Measurements from ENCODE around the gene PTGFRN. TPM values are rescaled to one million over a fixed set of nuclear protein-coding genes. Genes with fewer than 3 reads are reported as not detected.

PTGFRN gene
- total and polyA plus RNA-seq, 7 donors, result 0.79 to 8.1 (median 2.3) TPM

DNA sequence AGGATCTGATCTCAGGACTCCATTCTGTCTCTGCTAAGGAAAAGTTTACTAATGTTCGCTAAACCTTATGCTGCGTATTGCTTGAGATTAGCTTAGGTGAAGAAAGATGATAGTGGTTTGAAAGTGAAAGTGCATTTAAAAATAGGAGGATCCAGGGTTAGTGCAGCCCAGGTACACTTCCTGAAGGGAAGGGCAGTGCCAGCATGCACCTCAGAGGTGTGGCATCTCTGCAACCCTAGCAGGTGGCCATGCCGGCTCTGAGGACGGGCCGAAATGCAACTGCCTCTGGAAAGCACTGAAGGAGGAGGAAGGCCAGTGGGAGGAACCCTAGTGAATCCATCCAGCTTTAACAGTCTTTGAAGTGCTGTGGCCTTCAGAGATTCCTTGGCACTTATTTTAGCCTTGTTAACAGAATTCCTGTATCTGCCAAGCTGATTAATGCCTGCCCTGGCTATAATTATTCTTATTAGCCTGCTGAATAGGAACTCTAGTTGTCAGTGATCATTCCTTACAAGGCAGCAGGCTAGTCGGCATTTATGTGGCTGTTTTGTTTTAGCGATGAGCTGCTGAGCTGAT lies 5.5 kb downstream of the PTGFRN start:
- no peaks in the 10 kb centered on the region for H3K36me3 ChIP-seq (ENCODE audit: insufficient read depth in 1 of 2, low read depth in 1 of 2)
- TF ChIP-seq, protein P1, sequence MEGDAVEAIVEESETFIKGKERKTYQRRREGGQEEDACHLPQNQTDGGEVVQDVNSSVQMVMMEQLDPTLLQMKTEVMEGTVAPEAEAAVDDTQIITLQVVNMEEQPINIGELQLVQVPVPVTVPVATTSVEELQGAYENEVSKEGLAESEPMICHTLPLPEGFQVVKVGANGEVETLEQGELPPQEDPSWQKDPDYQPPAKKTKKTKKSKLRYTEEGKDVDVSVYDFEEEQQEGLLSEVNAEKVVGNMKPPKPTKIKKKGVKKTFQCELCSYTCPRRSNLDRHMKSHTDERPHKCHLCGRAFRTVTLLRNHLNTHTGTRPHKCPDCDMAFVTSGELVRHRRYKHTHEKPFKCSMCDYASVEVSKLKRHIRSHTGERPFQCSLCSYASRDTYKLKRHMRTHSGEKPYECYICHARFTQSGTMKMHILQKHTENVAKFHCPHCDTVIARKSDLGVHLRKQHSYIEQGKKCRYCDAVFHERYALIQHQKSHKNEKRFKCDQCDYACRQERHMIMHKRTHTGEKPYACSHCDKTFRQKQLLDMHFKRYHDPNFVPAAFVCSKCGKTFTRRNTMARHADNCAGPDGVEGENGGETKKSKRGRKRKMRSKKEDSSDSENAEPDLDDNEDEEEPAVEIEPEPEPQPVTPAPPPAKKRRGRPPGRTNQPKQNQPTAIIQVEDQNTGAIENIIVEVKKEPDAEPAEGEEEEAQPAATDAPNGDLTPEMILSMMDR (IDR thresholded peaks at IDR 0.05), result no peak
- 37 to 53% (median 40%) methylated on average over 7 of the region's 7 CpGs for WGBS, 3 donors
- intact Hi-C loops (cut with DNase I), result no loop called here
- DNase-seq (no peak), ATAC-seq (peak in 1 of 4 donors; percentile 39)
- H3K27ac ChIP-seq, result no peak overlapping the region
- no peaks in the 10 kb centered on the region for H3K9me3 ChIP-seq
- no peak overlapping the region for H3K4me3 ChIP-seq
- peaks cover 0 to 56% (median 2%) of the 10 kb centered on the region in 3 donors for H3K27me3 ChIP-seq (ENCODE audit: insufficient read depth in 3 of 3, low read length in 2 of 3)
- H3K4me1 ChIP-seq, result no peaks in the 10 kb centered on the region

GRCh38 chr1:116916002-116916401 lies 6.3 kb downstream of the PTGFRN start:
- WGBS, 3 donors, result 62 to 86% (median 65%) methylated on average over 6 of the region's 6 CpGs
- intact Hi-C loops (cut with DNase I), result no loop called here
- Histone ChIP-seq H3K9me3 (no peaks in the 10 kb centered on the region), H3K4me1 (no peaks in the 10 kb centered on the region), H3K36me3 (ENCODE audit: insufficient read depth in 1 of 2, low read depth in 1 of 2) (no peaks in the 10 kb centered on the region), H3K27me3 (ENCODE audit: insufficient read depth in 3 of 3, low read length in 2 of 3) (peaks cover 0 to 48% (median 2%) of the 10 kb centered on the region in 3 donors), H3K4me3 (no peak overlapping the region), H3K27ac (no peak overlapping the region)
- ATAC-seq (no peak), DNase-seq (no peak)
- TF ChIP-seq, protein P1 (IDR thresholded peaks at IDR 0.05), result no peak

GRCh38 chr1:116916533-116917445 lies 7.1 kb downstream of the PTGFRN start:
- no peak overlapping the region for H3K4me3 ChIP-seq
- TF ChIP-seq, protein P1 (IDR thresholded peaks at IDR 0.05), result no peak
- no peak for DNase-seq
- no peaks in the 10 kb centered on the region for H3K9me3 ChIP-seq
- H3K36me3 ChIP-seq (ENCODE audit: insufficient read depth in 1 of 2, low read depth in 1 of 2), result no peaks in the 10 kb centered on the region
- intact Hi-C loops (cut with DNase I), result no loop called here
- no peaks in the 10 kb centered on the region for H3K4me1 ChIP-seq
- no peak for ATAC-seq
- H3K27me3 ChIP-seq (ENCODE audit: insufficient read depth in 3 of 3, low read length in 2 of 3), result peaks cover 0 to 46% (median 2%) of the 10 kb centered on the region in 3 donors
- 69 to 82% (median 72%) methylated on average over 14 of the region's 14 CpGs for WGBS, 3 donors
- H3K27ac ChIP-seq, result no peak overlapping the region

DNA sequence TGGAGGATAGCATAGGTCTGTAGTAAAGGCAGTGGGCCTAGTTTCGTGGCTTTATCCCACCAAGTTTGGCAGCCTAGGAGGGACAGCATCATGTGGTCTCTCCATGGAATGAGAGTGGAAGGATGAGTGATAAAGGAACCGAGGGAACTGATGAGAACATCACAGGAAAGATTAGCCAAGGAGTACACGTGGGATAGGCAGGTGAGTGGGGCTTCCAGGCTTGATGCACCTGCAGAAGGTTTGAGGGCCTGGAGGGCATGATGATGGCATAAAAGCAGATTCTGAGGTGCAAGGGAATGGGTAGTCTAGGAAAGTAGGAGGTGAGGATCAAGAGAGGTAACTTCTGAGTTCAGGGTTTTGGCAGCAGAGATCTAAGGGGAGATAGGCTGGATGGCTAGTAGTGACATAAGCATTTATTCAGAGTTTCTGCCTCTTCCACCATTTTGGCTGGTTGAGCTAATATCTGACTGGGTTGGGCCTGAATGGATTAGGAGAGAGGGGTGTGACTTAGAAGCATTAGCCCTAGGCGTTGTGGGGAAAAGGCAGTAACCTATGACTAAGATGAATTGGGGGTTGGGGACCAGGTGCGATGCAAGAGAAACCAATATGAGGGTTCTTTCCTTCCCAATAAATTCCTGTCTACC lies 9.1 kb downstream of the PTGFRN start:
- intact Hi-C loops (cut with DNase I), result loop anchor here in 1 of 2 donors (1.0 kb wide), 1 partner anchor 29 kb away; no protein-coding TSS in a partner anchor
- Histone ChIP-seq H3K4me1 (no peaks in the 10 kb centered on the region), H3K36me3 (ENCODE audit: insufficient read depth in 1 of 2, low read depth in 1 of 2) (no peaks in the 10 kb centered on the region), H3K9me3 (no peaks in the 10 kb centered on the region), H3K4me3 (no peak overlapping the region), H3K27ac (no peak overlapping the region), H3K27me3 (ENCODE audit: insufficient read depth in 3 of 3, low read length in 2 of 3) (peaks cover 0 to 29% (median 2%) of the 10 kb centered on the region in 3 donors)
- ATAC-seq (no peak), DNase-seq (no peak)
- WGBS, 3 donors, result 88 to 93% (median 92%) methylated on average over 5 of the region's 5 CpGs
- TF ChIP-seq, protein P1 (IDR thresholded peaks at IDR 0.05), result no peak

Data from psoas muscle (tissue), 8 donors.